ENCODE data around the gene PDE4D.
"Not testable (repeated sequence)": the region's sequence is repeated elsewhere in the genome, so short reads cannot be mapped to it uniquely, and the experiment has no call there.

Gene PDE4D

GRCh38 chr5:59767211-59767605 is 126.3 kb downstream of the PDE4D start:
- DNase-seq = no peak

GRCh38 chr5:59766427-59767210 is 126.9 kb downstream of the PDE4D start:
- DNase-seq = no peak

- no peak for DNase-seq
These were observed 128.1 kb downstream of the PDE4D start for GRCh38 chr5:59765446-59765845.

GRCh38 chr5:59764361-59764760 is 129.2 kb downstream of the PDE4D start:
- no peak for DNase-seq

- no peak for DNase-seq
These were observed 130.0 kb downstream of the PDE4D start for GRCh38 chr5:59763541-59763940.

- DNase-seq = not testable (repeated sequence)
These were observed 131.3 kb downstream of the PDE4D start for GRCh38 chr5:59762232-59762631.

- DNase-seq = no peak
These were observed 132.7 kb downstream of the PDE4D start for GRCh38 chr5:59760785-59761348.

- no peak for DNase-seq
These were observed 133.8 kb downstream of the PDE4D start for GRCh38 chr5:59759600-59760351.

GRCh38 chr5:59758566-59758965 is 135.0 kb downstream of the PDE4D start:
- no peak for DNase-seq

- no peak for DNase-seq
These were observed 136.1 kb downstream of the PDE4D start for GRCh38 chr5:59757442-59757841.

- no peak for DNase-seq
These were observed 137.0 kb downstream of the PDE4D start for GRCh38 chr5:59756373-59757035.

GRCh38 chr5:59755476-59755875 is 138.1 kb downstream of the PDE4D start:
- DNase-seq = no peak

GRCh38 chr5:59753599-59753998 is 139.9 kb downstream of the PDE4D start:
- DNase-seq = no peak

GRCh38 chr5:59749782-59750520 is 143.6 kb downstream of the PDE4D start:
- no peak for DNase-seq

- DNase-seq = not testable (repeated sequence)
These were observed 145.4 kb downstream of the PDE4D start for GRCh38 chr5:59748036-59748663.

- no peak for DNase-seq
These were observed 147.2 kb downstream of the PDE4D start for GRCh38 chr5:59746241-59746765.

- DNase-seq = no peak
These were observed 148.1 kb downstream of the PDE4D start for GRCh38 chr5:59745415-59745863.

GRCh38 chr5:59744531-59744992 is 149.0 kb downstream of the PDE4D start:
- DNase-seq = no peak

GRCh38 chr5:59741599-59741998 is 151.9 kb downstream of the PDE4D start:
- DNase-seq = no peak

GRCh38 chr5:59738024-59738423 is 155.5 kb downstream of the PDE4D start:
- DNase-seq = no peak

- no peak for DNase-seq
These were observed 160.7 kb downstream of the PDE4D start for GRCh38 chr5:59732806-59733205.

- no peak for DNase-seq
These were observed 161.2 kb downstream of the PDE4D start for GRCh38 chr5:59732301-59732700.
